ENCODE measurements around the gene KIFC3.

KIFC3 gene

GRCh38 chr16:57804111-57804837, 2.0 kb upstream of the KIFC3 start:
- H3K4me1 ChIP-seq (ENCODE audit: control insufficient read depth, insufficient read depth, low read length) = peaks cover 11% of the 10 kb centered on the region
- no peaks in the 10 kb centered on the region for H3K36me3 ChIP-seq (ENCODE audit: control insufficient read depth, insufficient read depth, low read length)
- WGBS (ENCODE audit: insufficient coverage, insufficient read length) = no CpG with 5 or more reads among the region's 5 CpGs
- no peak for DNase-seq (ENCODE audit: low read depth, low spot score)
- no peak overlapping the region for H3K4me3 ChIP-seq (ENCODE audit: low read length)
- H3K27ac ChIP-seq (ENCODE audit: low read length) = no peak overlapping the region
- H3K27me3 ChIP-seq (ENCODE audit: control insufficient read depth, insufficient read depth, low read length) = no peaks in the 10 kb centered on the region
- H3K9me3 ChIP-seq (ENCODE audit: control insufficient read depth, insufficient read depth, low read length) = no peaks in the 10 kb centered on the region

- no peak overlapping the region for H3K27ac ChIP-seq (ENCODE audit: low read length)
- H3K9me3 ChIP-seq (ENCODE audit: control insufficient read depth, insufficient read depth, low read length) = no peaks in the 10 kb centered on the region
- no peak overlapping the region for H3K4me3 ChIP-seq (ENCODE audit: low read length)
- no peak for DNase-seq (ENCODE audit: low read depth, low spot score)
- no peaks in the 10 kb centered on the region for H3K36me3 ChIP-seq (ENCODE audit: control insufficient read depth, insufficient read depth, low read length)
- no CpG with 5 or more reads among the region's 16 CpGs for WGBS (ENCODE audit: insufficient coverage, insufficient read length)
- no peaks in the 10 kb centered on the region for H3K27me3 ChIP-seq (ENCODE audit: control insufficient read depth, insufficient read depth, low read length)
- peaks cover 12% of the 10 kb centered on the region for H3K4me1 ChIP-seq (ENCODE audit: control insufficient read depth, insufficient read depth, low read length)
These were observed 1.1 kb upstream of the KIFC3 start for GRCh38 chr16:57803134-57803990.

GRCh38 chr16:57801809-57802340, 416 bp downstream of the KIFC3 start:
- no peaks in the 10 kb centered on the region for H3K36me3 ChIP-seq (ENCODE audit: control insufficient read depth, insufficient read depth, low read length)
- no peak for DNase-seq (ENCODE audit: low read depth, low spot score)
- no peaks in the 10 kb centered on the region for H3K9me3 ChIP-seq (ENCODE audit: control insufficient read depth, insufficient read depth, low read length)
- WGBS (ENCODE audit: insufficient coverage, insufficient read length) = no CpG with 5 or more reads among the region's 45 CpGs
- no peaks in the 10 kb centered on the region for H3K27me3 ChIP-seq (ENCODE audit: control insufficient read depth, insufficient read depth, low read length)
- peaks cover 18% of the 10 kb centered on the region for H3K4me1 ChIP-seq (ENCODE audit: control insufficient read depth, insufficient read depth, low read length)
- no peak overlapping the region for H3K27ac ChIP-seq (ENCODE audit: low read length)
- H3K4me3 ChIP-seq (ENCODE audit: low read length) = peak overlapping the region; percentile 28; the same call in 1 of the 2 replicates

- DNase-seq (ENCODE audit: low read depth, low spot score) = no peak
- no CpG with 5 or more reads among the region's 5 CpGs for WGBS (ENCODE audit: insufficient coverage, insufficient read length)
- Histone ChIP-seq H3K4me1 (ENCODE audit: control insufficient read depth, insufficient read depth, low read length) (peaks cover 18% of the 10 kb centered on the region), H3K27ac (ENCODE audit: low read length) (no peak overlapping the region), H3K9me3 (ENCODE audit: control insufficient read depth, insufficient read depth, low read length) (no peaks in the 10 kb centered on the region), H3K27me3 (ENCODE audit: control insufficient read depth, insufficient read depth, low read length) (no peaks in the 10 kb centered on the region), H3K36me3 (ENCODE audit: control insufficient read depth, insufficient read depth, low read length) (no peaks in the 10 kb centered on the region), H3K4me3 (ENCODE audit: low read length) (no peak overlapping the region; the same call in 1 of the 2 replicates)
These were observed 1.0 kb downstream of the KIFC3 start for GRCh38 chr16:57801098-57801808.

GRCh38 chr16:57800200-57801097, 1.8 kb downstream of the KIFC3 start:
- no peak overlapping the region for H3K4me3 ChIP-seq (ENCODE audit: low read length)
- WGBS (ENCODE audit: insufficient coverage, insufficient read length) = no CpG with 5 or more reads among the region's 12 CpGs
- no peak for DNase-seq (ENCODE audit: low read depth, low spot score)
- H3K4me1 ChIP-seq (ENCODE audit: control insufficient read depth, insufficient read depth, low read length) = peaks cover 19% of the 10 kb centered on the region
- H3K9me3 ChIP-seq (ENCODE audit: control insufficient read depth, insufficient read depth, low read length) = no peaks in the 10 kb centered on the region
- H3K27ac ChIP-seq (ENCODE audit: low read length) = no peak overlapping the region
- no peaks in the 10 kb centered on the region for H3K27me3 ChIP-seq (ENCODE audit: control insufficient read depth, insufficient read depth, low read length)
- no peaks in the 10 kb centered on the region for H3K36me3 ChIP-seq (ENCODE audit: control insufficient read depth, insufficient read depth, low read length)

GRCh38 chr16:57799600-57800199, 2.6 kb downstream of the KIFC3 start:
- peaks cover 19% of the 10 kb centered on the region for H3K4me1 ChIP-seq (ENCODE audit: control insufficient read depth, insufficient read depth, low read length)
- no peak for DNase-seq (ENCODE audit: low read depth, low spot score)
- no peaks in the 10 kb centered on the region for H3K36me3 ChIP-seq (ENCODE audit: control insufficient read depth, insufficient read depth, low read length)
- no peaks in the 10 kb centered on the region for H3K27me3 ChIP-seq (ENCODE audit: control insufficient read depth, insufficient read depth, low read length)
- H3K27ac ChIP-seq (ENCODE audit: low read length) = no peak overlapping the region
- no CpG with 5 or more reads among the region's 5 CpGs for WGBS (ENCODE audit: insufficient coverage, insufficient read length)
- no peak overlapping the region for H3K4me3 ChIP-seq (ENCODE audit: low read length)
- no peaks in the 10 kb centered on the region for H3K9me3 ChIP-seq (ENCODE audit: control insufficient read depth, insufficient read depth, low read length)

GRCh38 chr16:57798953-57799599, 3.2 kb downstream of the KIFC3 start:
- Histone ChIP-seq H3K36me3 (ENCODE audit: control insufficient read depth, insufficient read depth, low read length) (no peaks in the 10 kb centered on the region), H3K4me1 (ENCODE audit: control insufficient read depth, insufficient read depth, low read length) (peaks cover 19% of the 10 kb centered on the region), H3K27ac (ENCODE audit: low read length) (no peak overlapping the region), H3K27me3 (ENCODE audit: control insufficient read depth, insufficient read depth, low read length) (no peaks in the 10 kb centered on the region), H3K9me3 (ENCODE audit: control insufficient read depth, insufficient read depth, low read length) (no peaks in the 10 kb centered on the region), H3K4me3 (ENCODE audit: low read length) (no peak overlapping the region)
- no peak for DNase-seq (ENCODE audit: low read depth, low spot score)
- WGBS (ENCODE audit: insufficient coverage, insufficient read length) = no CpG with 5 or more reads among the region's 6 CpGs

- WGBS (ENCODE audit: insufficient coverage, insufficient read length) = no CpG with 5 or more reads among the region's 16 CpGs
- DNase-seq (ENCODE audit: low read depth, low spot score) = no peak
- Histone ChIP-seq H3K4me1 (ENCODE audit: control insufficient read depth, insufficient read depth, low read length) (peaks cover 18% of the 10 kb centered on the region), H3K27ac (ENCODE audit: low read length) (no peak overlapping the region), H3K9me3 (ENCODE audit: control insufficient read depth, insufficient read depth, low read length) (no peaks in the 10 kb centered on the region), H3K27me3 (ENCODE audit: control insufficient read depth, insufficient read depth, low read length) (no peaks in the 10 kb centered on the region), H3K4me3 (ENCODE audit: low read length) (no peak overlapping the region; the same call in 1 of the 2 replicates), H3K36me3 (ENCODE audit: control insufficient read depth, insufficient read depth, low read length) (no peaks in the 10 kb centered on the region)
These were observed 4.0 kb downstream of the KIFC3 start for GRCh38 chr16:57798267-57798810.
